Activated naive CD4-positive, alpha-beta T cell treated with anti-CD3 and anti-CD28 coated beads, Interleukin-2, amount 50 U/mL, for 16 hours (primary cell): ENCODE measurements around the gene FRS3.
A peak's percentile ranks its signal among the peaks of the same experiment; 100 is the strongest.

Source experiments
- DNase-seq: peaks from one replicate; pipeline ENCODE4 v3.0.0-alpha.2; 2020

The FRS3 gene

DNA sequence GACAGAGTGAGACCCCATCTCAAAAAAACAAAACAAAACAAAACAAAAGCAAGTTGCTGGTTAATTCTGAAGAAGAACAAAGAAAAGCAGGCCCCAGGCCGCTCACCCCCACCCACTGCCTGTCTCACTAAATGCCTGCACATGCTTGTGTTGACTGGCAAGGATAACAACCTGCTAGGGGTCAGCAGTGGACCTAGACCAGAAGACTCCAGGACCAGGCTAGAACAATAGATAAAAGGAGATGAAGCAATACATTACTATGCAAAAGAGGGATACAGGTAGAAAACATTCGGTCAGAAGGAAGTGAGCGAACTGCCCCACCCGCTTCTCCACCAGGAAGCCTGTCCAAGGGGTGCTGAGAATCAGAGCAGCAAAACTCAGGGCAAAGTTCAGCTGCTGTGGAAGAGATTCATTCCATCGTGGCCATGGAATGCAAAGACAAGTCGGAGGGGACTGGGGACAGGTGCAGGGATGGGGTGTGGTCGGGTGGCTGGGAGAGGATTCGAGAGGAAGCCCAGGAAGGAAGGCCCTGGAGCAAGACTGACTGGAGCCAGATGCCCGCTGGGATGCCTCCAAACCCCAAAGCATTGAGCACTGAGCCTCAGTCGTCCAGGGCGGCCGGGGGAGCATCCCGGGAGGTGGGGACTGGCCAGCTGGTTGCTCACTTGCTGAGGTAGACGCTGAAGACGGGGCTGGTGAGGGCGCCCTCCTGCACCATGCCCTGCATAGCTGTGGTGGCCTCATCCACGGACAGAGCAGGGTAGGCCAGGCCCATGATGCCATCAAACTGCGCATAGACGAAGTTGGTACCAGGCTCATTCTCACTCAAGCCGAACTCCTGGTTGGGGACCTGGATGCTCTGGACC, 37.8 kb downstream of the FRS3 start:
- DNase-seq, result no peak

DNA sequence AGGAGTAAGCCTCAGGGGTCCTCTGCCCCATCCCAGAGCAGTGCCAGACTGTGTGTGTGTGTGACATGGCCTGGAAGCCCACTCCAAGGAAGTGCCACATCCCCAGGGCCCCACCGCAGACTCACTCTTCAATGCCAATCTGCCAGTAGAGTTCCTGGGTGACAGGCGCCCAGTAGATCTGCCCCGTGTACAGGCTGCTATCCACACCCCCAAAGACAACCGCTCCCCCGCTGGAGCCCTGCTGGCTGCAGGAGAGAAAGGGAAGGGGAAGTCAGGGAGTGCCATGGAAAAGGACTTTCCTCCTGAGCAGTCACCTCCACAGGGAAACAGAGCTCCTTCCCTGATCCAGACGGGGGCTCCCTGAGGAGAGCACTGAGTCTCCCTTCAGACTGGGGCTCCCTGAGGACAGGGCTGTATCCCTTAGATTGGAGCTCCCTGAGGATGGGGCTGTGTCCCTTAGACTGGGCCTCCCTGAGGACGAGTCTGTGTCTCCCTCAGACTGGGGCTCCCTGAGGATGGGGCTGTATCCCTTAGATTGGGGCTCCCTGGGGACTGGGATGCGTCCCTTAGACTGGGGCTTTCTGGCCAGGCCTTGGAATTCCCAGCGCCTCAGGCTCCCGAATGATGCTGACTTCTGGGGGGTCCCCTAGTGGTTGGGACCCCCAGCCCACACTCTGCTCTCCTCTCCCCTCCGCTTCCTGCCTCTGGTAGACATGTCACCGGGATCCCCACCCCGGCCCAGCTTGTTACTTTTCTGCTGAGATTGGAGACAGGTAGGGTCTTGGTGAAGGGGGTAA, 39.1 kb downstream of the FRS3 start:
- no peak for DNase-seq

DNA sequence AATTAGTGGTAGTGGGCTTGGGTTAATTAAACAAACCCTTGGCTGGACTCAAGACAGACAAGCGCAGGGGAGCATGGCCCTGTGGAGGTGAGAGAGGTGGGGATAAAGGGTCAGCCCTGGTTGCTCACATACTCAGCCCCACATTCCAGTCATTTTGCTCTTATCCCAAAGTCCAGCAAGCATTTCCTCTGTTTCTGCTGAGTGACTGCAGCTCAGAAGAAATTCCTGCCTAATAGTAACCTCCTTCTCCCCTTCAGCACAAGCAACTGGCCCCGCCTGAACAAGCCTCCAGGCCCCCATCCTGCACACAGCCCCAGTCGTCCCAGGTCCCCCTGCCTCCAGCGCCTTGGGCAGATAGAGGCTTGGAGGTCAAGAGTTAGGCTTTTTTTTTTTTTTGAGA, 40.7 kb downstream of the FRS3 start:
- DNase-seq, result no peak

DNA sequence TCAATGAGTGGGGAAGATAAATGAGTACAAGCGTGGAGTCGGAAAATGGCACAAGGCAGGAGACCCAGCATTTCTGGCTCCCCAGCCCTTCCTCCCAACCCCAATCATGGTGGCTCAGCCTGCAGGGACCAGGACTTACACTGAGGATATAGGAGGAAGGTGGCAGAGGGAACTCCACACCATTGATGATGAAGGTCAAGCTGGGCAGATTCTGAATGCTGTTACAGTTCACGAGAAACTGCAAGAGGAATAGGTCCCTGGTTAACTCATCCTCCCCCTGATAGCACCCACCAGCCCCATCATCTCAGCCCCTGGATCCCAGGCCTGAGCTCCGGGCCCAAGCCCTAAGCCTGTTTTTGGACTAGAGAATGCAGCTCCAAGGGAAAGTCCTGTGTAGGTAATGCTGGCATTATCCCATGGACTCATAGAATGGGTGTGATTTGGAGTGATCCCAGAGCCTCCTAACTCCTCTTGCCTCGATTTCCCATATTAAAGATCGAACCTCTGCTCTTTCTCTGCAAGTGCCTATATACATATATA, 42.0 kb downstream of the FRS3 start:
- DNase-seq, result no peak

DNA sequence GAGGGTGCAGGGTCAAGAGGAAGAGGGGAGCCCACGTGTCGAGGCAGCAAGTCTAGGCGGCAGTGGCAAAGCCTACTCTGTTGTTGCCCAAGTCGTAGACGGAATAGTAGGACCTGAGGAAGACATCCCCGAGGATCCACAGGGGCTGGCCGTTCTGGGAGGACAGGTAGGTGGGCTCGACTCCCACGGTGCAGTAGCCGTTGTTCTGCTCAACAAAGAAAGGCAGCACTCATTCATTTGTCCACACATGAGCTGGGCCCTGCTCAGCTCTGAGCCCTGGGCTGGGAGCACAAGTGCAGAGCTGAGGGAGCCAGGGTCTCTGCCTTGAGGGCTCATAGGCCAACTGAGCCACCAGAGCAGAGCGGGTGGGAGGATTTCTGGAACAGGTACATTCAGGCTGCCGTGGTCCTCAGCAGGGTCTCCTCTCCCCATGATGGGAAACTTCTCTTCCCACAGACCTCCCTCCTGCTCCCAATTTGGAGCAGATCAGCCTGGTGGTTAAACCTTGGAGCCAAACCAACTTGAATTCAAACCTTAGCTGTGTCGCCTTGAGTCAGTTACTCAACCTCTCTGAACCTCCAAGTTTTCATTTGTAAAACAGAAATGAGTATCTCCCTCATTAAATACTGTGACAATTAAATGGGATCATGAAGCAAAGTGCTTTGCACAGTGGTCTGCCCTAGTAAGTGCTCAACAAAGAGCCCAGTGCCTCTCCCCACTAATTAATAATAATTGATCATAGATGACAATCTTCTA, 42.7 kb downstream of the FRS3 start:
- no peak for DNase-seq

DNA sequence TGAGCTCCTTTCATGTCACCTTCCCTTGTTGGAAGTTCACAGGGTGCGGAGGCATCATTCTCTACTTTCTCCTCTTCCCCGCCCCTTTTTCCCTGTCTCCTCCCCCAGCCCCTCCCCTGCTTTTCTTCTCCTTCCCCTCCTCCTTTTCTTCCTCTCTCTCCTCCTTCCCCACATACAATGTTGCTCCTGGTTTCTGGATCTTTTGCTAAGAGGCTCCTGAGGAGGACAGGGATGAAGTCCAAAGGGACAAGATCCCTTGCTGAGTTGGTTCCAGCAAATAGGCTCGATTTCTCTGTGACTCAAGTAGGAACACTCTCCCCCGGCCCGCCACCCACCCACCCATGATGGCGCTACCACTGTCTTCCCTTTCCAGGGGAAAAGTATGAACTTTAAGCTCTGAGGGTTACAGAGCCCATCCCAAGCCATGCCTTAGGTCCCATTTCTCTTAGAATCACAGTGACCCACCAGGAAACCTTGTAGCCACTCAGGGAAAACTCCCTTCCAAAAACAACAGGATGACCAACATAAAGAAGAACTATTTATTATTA, 43.4 kb downstream of the FRS3 start:
- DNase-seq, result no peak

DNA sequence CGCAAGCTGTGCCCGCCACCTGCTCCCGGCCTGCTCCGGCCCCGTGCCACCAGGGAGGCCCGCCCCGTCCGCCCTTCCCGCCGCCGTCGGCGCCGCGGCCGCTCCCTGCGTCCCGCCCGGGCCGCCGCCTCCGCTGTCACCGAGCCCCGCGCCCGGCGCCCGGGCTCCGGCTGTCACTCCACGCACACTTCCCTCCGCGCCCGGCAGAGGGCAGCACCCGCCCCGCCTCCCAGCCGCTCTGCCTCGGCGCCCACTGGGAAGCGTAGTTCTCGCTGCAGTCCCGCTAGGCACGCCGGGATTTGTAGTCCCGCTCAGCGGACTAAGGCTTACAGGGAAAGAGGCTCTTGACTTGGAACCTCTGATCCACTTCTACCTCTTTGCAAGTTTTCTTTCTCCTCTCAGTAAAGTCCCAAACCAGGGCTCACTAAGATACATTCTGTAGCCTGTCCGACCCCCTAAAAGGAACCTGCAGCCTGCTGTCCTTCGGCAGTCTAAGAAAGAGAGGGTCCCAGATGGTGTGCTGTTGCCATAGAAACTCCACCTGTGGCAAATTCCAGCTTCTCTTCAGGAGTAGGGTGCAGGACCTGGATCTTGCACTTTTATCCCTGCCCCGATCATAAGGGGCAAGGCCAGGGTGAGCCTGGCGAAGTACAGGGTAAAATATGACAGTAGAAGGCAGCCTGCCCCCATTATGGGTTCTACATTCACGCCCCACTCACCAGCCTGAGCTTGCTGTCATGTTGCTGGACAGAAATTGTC, 44.1 kb downstream of the FRS3 start, which contains the start of gene TFEB:
Gene TFEB (minus strand): TSS at position 182 of the 759 bp plus-strand sequence. CDS start 44,395 bp downstream, outside the sequence.
- DNase-seq, result peak; percentile 94

DNA sequence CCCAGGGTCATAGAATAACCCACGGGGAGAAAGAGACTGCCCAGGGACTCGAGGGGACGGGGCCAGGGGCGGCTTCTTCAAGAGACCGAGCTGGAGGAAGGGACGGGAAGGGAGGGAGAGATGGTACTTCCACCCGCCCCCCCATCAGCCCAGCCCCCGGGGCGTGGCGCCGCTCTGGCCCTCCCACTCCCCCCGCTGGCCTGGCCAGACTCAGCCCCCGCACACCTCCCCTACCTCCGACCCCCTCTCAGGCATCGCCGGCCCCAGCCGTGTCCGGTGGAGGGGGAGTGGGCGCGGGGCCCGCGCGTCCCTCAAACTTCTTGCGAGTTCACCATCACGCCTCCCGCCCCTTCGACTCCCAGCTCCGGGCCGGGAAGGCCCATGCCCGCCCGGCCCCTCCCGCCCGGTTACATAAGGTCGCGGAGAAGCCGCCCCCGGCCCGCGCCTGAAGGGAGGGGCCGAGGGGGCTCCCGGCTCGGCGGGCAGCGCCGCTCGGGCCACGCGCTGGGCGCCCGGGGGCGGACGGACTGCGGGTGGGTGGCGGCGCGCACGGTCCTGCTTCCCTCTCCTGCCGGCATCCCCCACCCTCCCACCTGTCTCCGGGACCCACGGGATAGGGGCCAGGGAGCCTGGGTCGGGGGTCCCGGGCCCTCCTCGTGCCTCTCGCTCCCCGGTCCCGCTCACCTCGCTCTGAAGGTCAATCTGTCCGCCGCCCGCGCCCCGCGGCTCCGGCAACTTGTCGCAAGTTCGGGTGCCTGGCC, 44.9 kb downstream of the FRS3 start:
- DNase-seq, result peak; percentile 58

DNA sequence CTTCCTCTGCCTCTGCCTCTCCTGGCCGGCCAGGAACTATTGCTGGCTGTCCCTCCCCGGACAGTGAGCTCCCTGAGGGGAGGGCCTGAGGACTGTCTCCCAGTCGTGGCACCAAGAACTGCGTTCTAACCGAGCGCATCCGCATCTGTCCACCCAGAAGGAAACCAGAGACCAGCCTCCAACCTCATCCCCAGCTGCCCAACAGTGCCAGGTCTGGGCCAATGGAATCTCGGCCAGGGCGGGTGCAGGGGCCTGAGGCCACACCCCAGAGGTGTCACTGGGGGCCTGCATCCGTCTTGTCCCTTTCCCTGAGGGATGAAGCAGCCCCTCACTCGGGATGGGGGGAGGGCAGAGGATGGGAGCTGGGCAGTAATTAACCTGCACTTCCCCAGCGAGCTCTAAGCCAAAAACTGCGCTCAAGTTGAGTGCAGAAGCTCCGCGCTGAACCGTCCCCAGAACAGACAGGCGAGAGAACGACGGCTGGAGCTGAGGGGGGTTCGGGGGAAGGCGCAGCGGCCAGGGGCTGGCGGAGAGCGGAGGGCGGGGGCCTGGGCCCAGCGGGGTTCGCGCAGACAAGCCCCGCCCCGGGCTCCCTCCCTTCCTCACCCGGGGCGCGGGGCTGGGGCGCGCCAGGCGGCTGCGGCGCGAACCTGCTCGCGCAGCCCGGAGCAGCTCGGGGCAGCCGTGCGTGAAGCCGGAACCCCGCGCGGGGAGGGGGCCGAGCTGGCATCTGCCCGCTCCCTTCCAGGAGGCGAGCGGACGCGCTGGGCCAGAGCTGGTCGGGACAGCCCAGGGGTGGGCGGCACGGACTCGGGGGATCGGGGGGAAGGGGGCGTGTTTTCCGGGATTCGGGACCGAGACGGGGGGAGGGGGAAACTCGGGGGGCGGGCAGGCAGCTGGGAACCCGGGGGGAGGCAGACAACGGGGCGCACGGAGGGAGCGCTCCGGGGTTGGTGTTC, 45.7 kb downstream of the FRS3 start:
- DNase-seq, result peak; percentile 66

DNA sequence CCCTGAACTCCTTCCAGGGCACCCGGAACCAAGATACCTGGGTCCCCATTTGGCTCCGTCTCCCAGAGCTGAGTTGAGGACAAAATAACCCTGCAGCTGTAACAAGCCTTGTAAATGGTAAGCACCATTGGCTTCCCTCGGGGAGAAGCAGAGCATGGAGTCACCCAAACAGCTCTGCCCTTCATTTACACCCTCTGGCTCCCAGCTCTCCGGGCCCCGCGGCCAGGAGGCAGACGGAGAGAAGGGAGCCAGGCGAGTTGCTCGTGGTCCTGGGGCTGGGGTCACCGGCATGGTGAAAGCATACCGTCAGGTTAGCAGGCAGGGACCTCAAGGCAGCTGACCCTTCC, 46.4 kb downstream of the FRS3 start:
- no peak for DNase-seq

DNA sequence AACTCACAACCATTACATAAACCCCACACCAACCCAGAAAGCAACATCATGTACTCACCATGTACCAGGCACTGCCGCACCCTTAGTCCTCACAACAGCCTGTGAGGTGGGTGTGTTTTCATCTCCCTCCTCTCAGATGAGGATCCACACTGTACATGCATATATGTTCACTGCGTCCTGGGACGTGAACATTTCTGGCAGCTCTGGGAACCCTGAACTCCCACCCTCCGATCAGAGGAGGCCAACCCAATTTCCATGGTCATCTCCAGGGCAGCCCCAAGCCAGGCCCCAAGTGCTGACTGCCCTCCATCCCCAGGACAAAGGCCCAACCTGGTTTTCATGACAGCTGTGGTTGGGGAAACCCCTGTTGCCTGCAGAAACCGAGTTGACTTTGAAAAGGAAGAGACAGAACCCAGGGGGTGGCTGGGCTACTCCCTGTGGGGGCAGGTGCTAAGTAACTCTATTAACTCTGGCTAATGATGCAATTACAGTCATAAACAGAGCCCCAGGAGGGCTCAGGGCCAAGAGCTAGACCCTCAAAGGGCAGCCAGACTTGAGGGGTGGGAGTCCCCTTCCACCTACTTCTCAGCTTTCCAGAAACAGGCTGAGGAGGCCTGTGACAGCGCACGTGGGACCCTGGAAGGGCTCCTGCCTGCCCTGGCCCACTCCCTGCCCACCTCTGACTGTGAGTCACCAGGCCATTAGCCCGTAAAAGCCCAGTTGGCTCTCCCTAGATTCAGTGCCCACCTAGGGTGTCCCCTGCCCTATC, 46.9 kb downstream of the FRS3 start:
- DNase-seq, result peak; percentile 55

DNA sequence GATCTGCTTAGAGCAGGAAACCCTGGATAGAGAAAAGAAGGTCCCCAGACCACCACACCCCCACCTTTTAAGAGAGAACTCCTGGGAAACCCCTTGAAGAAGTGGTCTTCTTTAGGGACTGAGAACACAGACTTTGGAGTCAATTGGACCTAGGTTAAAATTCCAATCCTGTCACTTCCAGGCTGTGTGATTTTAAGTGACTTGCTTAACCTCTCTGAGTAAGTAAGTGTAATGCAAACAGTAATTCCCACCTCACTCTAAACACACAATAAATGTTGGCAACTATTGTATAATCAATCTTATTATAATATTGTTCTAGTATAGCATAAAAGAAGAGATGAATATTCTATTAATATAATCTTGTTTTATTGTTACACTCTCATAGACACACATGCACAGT, 47.6 kb downstream of the FRS3 start:
- no peak for DNase-seq

DNA sequence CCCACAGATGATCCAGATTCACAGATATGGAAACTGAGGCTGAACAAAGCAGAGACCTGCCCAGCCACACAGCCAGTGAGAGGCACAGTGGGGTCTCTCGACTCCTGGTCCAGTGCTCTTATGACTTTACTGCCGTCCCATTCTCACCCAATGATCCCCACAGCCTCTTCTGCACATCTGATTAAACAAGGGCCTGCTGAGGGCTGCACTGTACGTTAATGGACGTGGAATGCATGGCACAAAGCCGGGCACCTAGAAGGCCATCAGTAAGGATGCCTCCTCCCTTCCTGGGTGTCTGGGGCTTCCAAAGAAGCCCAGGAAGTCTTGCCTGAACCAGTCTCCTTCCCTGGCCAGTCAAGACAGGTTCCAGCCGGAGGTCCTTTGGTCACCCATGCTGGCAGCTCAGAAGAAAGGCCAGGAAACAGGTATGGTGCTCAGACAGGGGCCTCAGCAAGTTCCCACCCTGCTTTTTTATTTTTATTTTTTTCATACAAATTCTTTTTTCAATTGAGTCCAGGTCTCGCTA, 48.1 kb downstream of the FRS3 start:
- DNase-seq, result no peak

DNA sequence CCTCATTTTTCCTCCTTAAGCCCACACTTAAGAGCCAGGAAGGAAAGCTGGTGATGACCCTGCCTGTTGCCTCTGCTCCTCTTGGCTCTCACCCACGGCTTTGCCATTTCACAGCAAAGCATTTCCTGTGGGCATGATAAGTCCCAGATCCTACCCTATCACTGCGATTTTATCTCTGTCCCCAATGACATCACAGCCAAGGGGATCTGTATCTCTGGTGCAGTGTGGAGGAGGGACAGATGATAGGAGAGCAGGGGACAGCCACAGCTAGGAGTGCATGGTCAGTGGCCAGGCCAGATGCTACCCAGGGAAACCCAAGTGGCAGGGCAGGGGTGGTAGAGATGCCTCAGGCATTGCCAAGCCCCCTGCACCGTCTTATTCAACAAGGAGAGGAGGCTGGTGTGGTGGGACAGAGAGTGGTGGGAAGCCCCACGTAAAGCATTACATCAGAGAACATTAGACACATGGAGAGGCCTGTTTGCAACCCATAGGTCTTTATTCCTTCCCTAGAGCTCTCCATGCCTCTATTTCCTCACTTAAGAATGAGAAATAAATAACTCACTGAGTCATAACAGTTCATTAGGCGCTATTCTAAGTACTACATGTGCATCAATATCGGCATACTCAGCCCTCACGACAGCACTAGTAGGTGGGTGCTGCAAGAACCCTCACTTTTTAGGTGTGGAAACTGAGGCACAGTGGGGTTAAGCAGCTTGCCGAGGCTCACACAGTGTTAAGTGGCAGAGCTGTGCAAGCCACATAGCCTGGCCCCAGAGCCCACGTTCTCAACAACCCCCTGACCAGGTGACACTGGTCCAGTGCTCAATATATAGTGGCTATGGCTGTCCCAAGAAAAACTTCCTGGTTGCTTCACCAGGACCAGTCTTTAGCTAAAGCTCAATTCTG, 48.9 kb downstream of the FRS3 start:
- no peak for DNase-seq

DNA sequence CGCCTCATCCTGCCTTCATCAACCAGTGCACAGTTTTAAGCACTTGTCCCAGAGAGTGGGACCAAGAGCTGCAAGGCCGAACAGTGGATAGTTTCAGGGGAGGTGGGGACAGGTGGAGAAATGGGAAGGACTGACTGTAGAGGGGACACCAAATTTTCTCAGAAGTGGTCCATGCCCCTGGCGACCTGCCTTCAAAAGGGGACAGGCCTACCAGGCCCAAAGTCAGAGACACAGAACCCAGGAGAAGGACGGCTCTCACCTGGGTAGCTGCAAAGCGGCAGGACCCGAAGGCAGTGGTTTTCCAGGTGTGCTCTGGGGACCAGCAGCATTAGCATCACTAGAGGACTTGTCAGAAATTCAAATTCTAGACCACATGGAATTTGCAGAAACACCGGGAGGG, 50.1 kb downstream of the FRS3 start:
- no peak for DNase-seq

DNA sequence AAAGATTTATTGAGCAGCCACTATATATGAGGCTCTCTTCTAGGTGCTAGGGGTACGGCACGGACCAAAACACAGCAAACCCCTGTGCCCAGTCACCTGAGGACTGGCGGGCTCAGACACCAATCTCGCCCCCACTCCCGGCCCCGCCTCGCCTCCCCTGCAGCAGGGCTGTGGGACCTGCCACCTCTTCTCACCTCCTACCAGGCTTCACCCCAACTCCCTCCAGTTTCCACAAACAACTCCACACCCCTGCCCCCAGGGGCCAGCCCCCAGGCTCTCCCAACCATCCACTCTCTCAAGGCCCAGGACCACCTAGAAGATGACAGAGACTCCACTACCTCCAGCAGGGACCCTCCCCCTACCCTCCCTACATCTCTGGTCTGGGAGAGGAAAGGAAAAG, 50.7 kb downstream of the FRS3 start:
- no peak for DNase-seq

DNA sequence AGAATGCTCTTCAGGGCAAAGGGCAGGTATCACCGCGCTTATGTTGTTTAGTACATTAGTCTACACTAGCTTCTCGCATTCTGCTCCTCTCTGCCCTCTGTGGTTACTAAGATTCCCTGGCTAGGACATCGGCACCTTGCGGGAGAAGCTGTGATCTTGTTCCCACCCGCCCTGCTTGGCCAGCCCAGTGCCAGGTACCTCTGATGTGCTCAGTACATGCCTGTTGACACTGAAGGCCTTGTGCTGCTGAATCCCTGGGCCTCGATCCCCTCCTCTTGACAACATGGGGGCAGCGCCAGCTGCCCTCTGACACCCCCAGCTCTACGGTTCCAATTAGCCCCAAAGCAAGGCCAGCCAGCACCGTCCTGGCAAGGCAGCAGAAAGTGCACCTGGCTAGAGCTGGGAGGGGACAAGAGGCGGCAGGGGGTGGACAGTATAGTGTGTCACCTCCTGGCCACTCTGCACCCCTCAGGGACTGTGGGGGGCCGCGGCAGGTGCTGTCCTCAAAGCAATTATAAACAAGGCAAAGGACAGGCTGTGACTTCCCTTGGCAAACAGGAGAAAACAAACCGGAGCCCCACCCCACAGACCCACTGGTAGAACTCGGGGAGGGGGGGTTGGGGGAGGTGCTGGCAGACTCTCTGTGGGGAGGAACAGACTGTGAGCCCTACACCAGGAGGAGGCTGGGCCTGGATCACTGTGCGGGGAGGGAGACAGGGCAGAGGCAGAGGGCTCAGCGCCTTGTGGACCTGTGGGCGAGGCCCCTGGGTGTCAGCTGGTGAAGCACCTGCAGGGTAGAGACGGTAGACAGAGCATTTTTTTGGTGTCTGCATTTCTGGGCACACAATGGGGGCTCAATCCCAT, 51.4 kb downstream of the FRS3 start:
- DNase-seq, result no peak
